NCI-H526 (cell line): ENCODE data around the gene BICRA.

Experiments used
- DNase-seq, 2 experiments: peaks; one replicate each; lab custom pipeline; 2025; lab: John Stamatoyannopoulos, UW

Gene BICRA

GRCh38 chr19:47601180-47601904, 7.6 kb upstream of the BICRA start:
- DNase-seq: no peak

- DNase-seq: no peak
These were observed 5.0 kb upstream of the BICRA start for GRCh38 chr19:47603706-47604565.

GRCh38 chr19:47607564-47608073, 1.3 kb upstream of the BICRA start:
- no peak for DNase-seq

GRCh38 chr19:47608074-47608918, 638 bp upstream of the BICRA start:
- peak; percentile 65 to 95 for DNase-seq

- peak in 1 of 2 experiments; percentile 62 for DNase-seq
These were observed 1.3 kb downstream of the BICRA start for GRCh38 chr19:47609906-47610894.

- no peak for DNase-seq
These were observed 2.0 kb downstream of the BICRA start for GRCh38 chr19:47610902-47611301.

GRCh38 chr19:47613165-47614020, 4.5 kb downstream of the BICRA start:
- no peak for DNase-seq

- DNase-seq: no peak
These were observed 5.0 kb downstream of the BICRA start for GRCh38 chr19:47614021-47614295.

- DNase-seq: no peak
These were observed 5.6 kb downstream of the BICRA start for GRCh38 chr19:47614559-47614958.

- no peak for DNase-seq
These were observed 6.3 kb downstream of the BICRA start for GRCh38 chr19:47615230-47615629.

GRCh38 chr19:47615714-47616113, 6.8 kb downstream of the BICRA start:
- no peak for DNase-seq

- no peak for DNase-seq
These were observed 9.8 kb downstream of the BICRA start for GRCh38 chr19:47618771-47619170.

- no peak for DNase-seq
These were observed 10.8 kb downstream of the BICRA start for GRCh38 chr19:47619763-47620162.

- no peak for DNase-seq
These were observed 14.4 kb downstream of the BICRA start for GRCh38 chr19:47623151-47623920.

GRCh38 chr19:47623921-47624391, 15.0 kb downstream of the BICRA start:
- DNase-seq: no peak

- DNase-seq: no peak
These were observed 16.7 kb downstream of the BICRA start for GRCh38 chr19:47625650-47626049.

- no peak for DNase-seq
These were observed 17.3 kb downstream of the BICRA start for GRCh38 chr19:47626238-47626637.

- DNase-seq: peak in 1 of 2 experiments; percentile 28
These were observed 19.3 kb downstream of the BICRA start for GRCh38 chr19:47628078-47628771.

- no peak for DNase-seq
These were observed 21.7 kb downstream of the BICRA start for GRCh38 chr19:47630594-47630993.
